Measurements from ENCODE around the gene BLOC1S3.

BLOC1S3 gene

DNA sequence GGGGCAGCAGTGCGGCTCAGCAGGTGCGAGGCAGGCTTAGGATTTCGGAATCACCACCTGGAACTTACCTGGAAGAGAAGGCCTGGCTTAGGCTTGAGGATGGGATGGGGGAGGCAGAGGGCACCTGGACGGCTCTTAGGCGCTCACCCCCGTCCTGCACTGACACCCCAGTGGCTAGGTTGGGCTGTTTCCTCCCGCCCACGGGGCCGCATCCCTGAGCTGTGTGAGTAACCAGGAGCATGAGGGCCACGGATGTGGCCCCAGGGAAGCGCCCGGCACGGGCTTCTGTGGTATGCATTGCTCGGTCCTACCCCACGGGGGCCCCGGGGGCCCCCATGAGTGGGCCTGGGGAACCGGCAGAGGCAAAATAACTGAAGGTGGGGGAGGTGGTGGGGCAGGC lies 15.4 kb upstream of the BLOC1S3 start:
- no peak overlapping the region for H3K27ac ChIP-seq (ENCODE audit: low read depth, low read length, severe bottlenecking)
- WGBS, 2 experiments (ENCODE audit: insufficient coverage in 2 of 2), result 91 to 97% methylated on average over 14 to 17 of the region's 17 CpGs
- H3K36me3 ChIP-seq (ENCODE audit: control insufficient read depth, insufficient read depth, low read length), result no peaks in the 10 kb centered on the region
- no peaks in the 10 kb centered on the region for H3K9me3 ChIP-seq (ENCODE audit: control insufficient read depth, low read length)
- peaks cover 17% of the 10 kb centered on the region for H3K4me1 ChIP-seq (ENCODE audit: control insufficient read depth, insufficient read depth, low read length, poor library complexity, severe bottlenecking)
- no peak overlapping the region for H3K4me3 ChIP-seq (ENCODE audit: extremely low read depth, insufficient read depth, low read length, poor library complexity, severe bottlenecking)

DNA sequence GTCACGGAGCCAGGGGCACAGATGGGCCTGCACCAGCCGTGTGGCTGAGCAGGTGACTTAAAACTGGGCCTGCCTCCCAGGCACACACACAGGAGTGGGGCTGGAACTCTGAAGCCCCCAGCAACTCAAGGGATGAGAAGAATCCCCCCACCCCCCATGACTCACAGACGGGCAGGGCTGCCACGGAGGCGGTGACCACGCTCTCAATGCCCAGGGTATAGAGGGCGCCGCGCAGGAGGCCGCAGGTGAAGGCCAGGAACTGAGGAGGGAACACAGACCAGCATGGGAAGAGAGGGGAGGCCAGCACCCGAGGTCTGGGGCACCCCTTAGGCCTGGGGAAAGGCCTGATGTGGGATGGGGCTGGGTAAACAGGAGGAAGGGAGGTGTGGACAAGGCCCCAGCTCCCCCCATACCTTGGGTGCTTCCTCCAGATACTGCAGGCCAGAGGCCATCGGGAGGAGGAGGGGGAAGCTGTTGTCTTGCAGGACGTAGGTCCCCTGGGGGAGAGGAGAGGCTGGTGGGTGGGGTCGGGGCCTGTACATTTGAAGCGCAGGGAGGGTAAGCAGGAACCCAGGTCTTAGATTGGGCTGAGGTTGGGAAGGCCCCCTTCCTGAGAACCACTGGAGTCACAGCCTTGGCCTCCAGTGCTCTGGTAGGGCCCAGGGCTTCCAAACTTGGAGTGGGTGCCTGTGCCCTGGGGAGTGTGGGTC lies 14.7 kb upstream of the BLOC1S3 start:
- 94 to 95% methylated on average over 8 to 13 of the region's 15 CpGs for WGBS, 2 experiments (ENCODE audit: insufficient coverage in 2 of 2)
- H3K27ac ChIP-seq (ENCODE audit: low read depth, low read length, severe bottlenecking), result no peak overlapping the region

DNA sequence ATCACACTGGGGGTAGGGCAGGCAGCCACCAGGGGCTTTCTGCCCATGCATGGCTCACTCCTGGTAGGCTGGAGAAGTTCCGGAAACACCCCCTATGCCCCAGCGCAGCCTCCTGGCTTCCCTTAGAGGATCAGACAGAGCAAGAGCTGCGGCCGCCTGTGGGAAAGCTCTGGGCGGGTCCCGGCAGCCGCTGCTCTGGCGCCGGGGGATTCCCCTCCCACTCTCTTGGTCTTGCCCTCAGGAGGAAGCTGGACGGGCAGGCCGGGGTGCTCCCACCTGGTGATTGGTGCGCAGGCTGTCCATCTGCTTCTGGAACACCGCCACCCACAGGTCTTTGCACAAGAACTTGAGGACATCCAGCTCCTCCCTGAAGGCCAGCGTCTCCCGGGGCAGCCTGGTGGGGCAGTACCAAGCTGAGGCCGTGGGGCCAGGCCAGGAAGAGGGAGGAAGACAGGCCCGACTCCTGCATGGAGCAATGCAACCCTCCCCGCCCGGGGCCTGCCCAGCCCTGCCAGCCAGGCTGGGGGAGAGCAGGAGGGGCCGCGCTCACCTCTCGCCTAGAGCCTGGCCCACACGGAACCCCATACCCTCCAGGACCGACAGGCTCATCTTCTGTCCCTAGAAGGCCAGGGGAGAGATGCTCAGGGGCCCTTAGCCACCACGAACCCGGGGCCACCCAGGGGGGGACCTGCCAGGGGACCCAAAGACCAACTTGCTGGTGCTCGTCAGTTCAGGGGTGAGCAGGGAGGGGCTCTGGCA lies 13.8 kb upstream of the BLOC1S3 start:
- H3K36me3 ChIP-seq (ENCODE audit: control insufficient read depth, insufficient read depth, low read length), result no peaks in the 10 kb centered on the region
- no peak overlapping the region for H3K27ac ChIP-seq (ENCODE audit: low read depth, low read length, severe bottlenecking)
- no peak overlapping the region for H3K4me3 ChIP-seq (ENCODE audit: extremely low read depth, insufficient read depth, low read length, poor library complexity, severe bottlenecking)
- WGBS, 2 experiments (ENCODE audit: insufficient coverage in 2 of 2), result 65 to 66% methylated on average over 22 to 24 of the region's 27 CpGs
- peaks cover 17% of the 10 kb centered on the region for H3K4me1 ChIP-seq (ENCODE audit: control insufficient read depth, insufficient read depth, low read length, poor library complexity, severe bottlenecking)
- H3K9me3 ChIP-seq (ENCODE audit: control insufficient read depth, low read length), result no peaks in the 10 kb centered on the region

More for the DNA sequence above, 14.7 kb upstream of the BLOC1S3 start:
- Histone ChIP-seq H3K9me3 (ENCODE audit: control insufficient read depth, low read length) (no peaks in the 10 kb centered on the region), H3K4me3 (ENCODE audit: extremely low read depth, insufficient read depth, low read length, poor library complexity, severe bottlenecking) (no peak overlapping the region), H3K4me1 (ENCODE audit: control insufficient read depth, insufficient read depth, low read length, poor library complexity, severe bottlenecking) (peaks cover 17% of the 10 kb centered on the region), H3K36me3 (ENCODE audit: control insufficient read depth, insufficient read depth, low read length) (no peaks in the 10 kb centered on the region)

DNA sequence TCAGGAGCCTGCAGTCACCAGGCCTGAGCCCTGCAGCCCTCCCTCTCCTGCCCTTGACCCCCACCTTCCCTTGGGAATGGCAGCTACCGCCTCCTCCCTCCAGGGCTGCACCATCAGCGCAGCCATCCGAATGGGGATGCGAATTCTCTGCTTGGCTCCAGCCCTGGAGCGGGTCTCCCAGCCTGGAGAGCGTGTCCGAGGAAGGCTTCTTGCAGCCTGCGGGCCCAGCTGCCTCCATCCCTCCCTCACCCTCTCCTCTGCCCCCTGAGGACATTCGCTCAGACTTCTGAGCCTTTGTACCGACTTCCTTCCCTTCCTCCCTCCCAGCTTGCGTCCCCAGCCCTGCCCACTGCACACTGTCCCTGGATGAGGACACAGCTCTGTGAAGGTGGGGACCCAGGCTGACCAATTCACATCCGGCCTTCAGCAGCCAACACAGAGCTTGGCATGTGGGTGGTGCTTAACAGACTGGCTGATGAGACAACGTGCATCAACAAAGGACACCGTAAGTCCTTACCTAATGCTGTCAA lies 11.8 kb upstream of the BLOC1S3 start:
- H3K4me1 ChIP-seq (ENCODE audit: control insufficient read depth, insufficient read depth, low read length, poor library complexity, severe bottlenecking), result peaks cover 27% of the 10 kb centered on the region
- H3K9me3 ChIP-seq (ENCODE audit: control insufficient read depth, low read length), result no peaks in the 10 kb centered on the region
- H3K4me3 ChIP-seq (ENCODE audit: extremely low read depth, insufficient read depth, low read length, poor library complexity, severe bottlenecking), result no peak overlapping the region
- no peak overlapping the region for H3K27ac ChIP-seq (ENCODE audit: low read depth, low read length, severe bottlenecking)
- WGBS, 2 experiments (ENCODE audit: insufficient coverage in 2 of 2), result 57 to 60% methylated on average over 12 to 14 of the region's 14 CpGs
- no peaks in the 10 kb centered on the region for H3K36me3 ChIP-seq (ENCODE audit: control insufficient read depth, insufficient read depth, low read length)

DNA sequence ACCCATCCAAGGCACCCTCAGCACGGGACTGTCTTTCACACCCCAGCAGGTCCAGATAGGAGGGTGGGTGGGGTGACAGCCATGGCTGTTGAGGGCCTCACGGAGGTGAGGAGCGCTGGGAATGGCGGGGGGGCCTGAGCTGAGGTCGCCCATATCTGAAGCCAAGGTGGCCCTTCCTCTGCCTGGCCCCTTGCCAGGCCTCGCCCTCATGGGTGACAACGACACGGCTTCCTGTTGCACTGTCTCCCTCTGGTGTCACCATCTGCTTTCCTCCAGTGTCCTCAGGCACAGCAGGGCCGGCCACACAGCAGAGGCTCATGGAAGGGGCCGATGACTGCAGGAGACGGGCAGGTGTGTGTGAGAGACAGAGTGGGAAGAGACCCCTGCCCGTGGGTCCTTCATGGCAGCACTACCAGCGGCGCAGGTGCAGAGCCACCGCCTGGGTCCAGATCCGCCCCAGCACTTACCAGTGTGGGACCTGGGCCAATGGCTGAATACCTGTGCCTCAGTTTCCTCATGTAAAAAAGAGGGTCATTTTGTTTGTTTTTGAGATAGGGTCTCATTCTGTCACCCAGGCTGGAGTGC lies 9.7 kb upstream of the BLOC1S3 start:
- WGBS, 2 experiments (ENCODE audit: insufficient coverage in 2 of 2), result 94 to 97% methylated on average over 11 to 15 of the region's 16 CpGs
- Histone ChIP-seq H3K4me3 (ENCODE audit: extremely low read depth, insufficient read depth, low read length, poor library complexity, severe bottlenecking) (no peak overlapping the region), H3K4me1 (ENCODE audit: control insufficient read depth, insufficient read depth, low read length, poor library complexity, severe bottlenecking) (peaks cover 24% of the 10 kb centered on the region), H3K27ac (ENCODE audit: low read depth, low read length, severe bottlenecking) (no peak overlapping the region), H3K36me3 (ENCODE audit: control insufficient read depth, insufficient read depth, low read length) (no peaks in the 10 kb centered on the region), H3K9me3 (ENCODE audit: control insufficient read depth, low read length) (no peaks in the 10 kb centered on the region)

DNA sequence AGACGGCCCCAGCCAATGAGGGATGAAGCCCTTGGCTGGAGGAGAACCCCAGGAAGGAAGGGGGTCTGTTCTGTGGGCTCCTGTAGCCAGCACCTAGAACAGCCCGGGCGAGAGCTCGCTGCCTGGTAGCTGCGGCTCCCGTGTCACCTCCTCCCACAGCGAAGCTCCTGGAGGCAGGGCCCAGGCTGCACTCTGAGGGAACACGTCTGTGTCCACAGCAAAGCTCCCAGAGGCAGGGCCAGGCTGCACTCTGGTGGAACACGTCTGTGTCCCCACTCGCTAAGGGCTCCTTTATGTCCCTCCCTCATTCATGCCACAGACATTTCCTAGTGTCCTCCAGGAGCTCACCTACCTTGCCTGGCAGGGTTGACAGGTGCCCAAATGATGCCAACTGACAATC lies 9.0 kb upstream of the BLOC1S3 start:
- WGBS, 2 experiments (ENCODE audit: insufficient coverage in 2 of 2), result 82 to 87% methylated on average over 8 of the region's 10 CpGs
- Histone ChIP-seq H3K27ac (ENCODE audit: low read depth, low read length, severe bottlenecking) (no peak overlapping the region), H3K4me3 (ENCODE audit: extremely low read depth, insufficient read depth, low read length, poor library complexity, severe bottlenecking) (no peak overlapping the region)

DNA sequence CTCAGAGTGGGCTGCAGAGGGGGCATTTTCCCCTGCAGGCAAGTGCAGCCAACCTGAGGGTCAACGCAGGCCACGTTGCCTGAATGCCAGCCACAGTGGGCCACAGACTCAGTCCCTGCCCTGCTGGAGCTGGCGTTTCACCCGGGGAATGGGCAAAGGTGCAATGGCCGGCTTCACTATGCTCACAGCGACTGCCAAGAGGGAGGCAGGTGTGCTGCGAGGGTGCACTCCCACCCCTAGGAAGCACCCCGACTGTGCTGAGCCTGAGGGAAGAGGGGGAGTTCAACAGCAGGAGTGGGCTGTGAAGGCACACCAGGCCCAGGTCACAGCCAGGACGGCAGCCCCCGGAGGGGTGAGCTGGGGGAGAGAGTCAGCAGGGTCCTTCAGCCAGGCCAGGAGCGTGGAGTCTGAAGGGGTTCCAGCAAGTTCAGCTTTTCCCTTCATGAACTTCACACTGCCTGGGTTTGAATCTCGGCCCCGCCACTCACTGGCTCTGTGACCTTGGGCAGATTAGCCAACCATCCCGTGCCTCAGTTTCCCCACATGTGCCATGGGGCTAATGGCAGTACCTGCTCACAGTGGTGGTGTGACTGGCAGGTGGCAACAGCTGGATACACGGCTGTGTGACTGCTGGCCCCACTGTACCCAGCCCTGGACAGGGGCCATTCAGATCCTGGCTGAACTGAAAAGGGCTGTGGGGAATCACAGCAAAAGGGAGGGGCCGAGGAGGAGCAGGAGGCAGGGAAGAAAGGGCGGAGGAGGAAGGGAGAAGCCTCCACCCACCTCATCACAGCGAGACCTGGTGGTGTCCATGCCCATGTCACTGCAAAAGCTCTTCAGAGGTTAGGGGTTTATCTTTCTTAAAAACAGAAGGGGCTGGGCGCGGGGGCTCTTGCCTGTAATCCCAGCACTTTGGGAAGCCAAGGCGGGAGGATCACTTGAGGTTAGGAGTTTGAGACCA lies 8.2 kb upstream of the BLOC1S3 start:
- 90 to 95% methylated on average over 18 to 19 of the region's 21 CpGs for WGBS, 2 experiments (ENCODE audit: insufficient coverage in 2 of 2)
- peak overlapping the region; percentile 86 for H3K27ac ChIP-seq (ENCODE audit: low read depth, low read length, severe bottlenecking)
- H3K36me3 ChIP-seq (ENCODE audit: control insufficient read depth, insufficient read depth, low read length), result no peaks in the 10 kb centered on the region
- H3K4me3 ChIP-seq (ENCODE audit: extremely low read depth, insufficient read depth, low read length, poor library complexity, severe bottlenecking), result no peak overlapping the region
- H3K4me1 ChIP-seq (ENCODE audit: control insufficient read depth, insufficient read depth, low read length, poor library complexity, severe bottlenecking), result peaks cover 15% of the 10 kb centered on the region
- no peaks in the 10 kb centered on the region for H3K9me3 ChIP-seq (ENCODE audit: control insufficient read depth, low read length)

More for the DNA sequence above, 9.0 kb upstream of the BLOC1S3 start:
- Histone ChIP-seq H3K36me3 (ENCODE audit: control insufficient read depth, insufficient read depth, low read length) (no peaks in the 10 kb centered on the region), H3K9me3 (ENCODE audit: control insufficient read depth, low read length) (no peaks in the 10 kb centered on the region), H3K4me1 (ENCODE audit: control insufficient read depth, insufficient read depth, low read length, poor library complexity, severe bottlenecking) (peaks cover 19% of the 10 kb centered on the region)

DNA sequence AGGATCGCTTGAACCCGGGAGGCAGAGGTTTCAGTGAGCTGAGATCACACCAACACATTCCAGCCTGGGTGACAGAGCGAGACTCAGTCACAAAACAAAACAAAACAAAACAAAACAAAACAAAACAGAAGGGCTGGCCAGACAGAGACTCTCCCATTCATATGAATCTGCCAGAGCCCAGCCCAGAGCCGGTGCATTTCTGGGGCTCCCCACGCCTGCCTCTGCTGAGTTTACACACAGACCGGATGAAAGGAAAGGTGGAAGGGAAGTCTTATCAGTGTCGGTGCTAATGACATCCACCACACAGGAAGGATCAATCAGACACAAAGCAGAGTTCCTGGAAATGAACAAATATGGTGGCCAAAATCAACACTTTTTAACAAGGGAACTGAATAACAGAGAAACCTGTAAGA lies 7.4 kb upstream of the BLOC1S3 start:
- Histone ChIP-seq H3K4me1 (ENCODE audit: control insufficient read depth, insufficient read depth, low read length, poor library complexity, severe bottlenecking) (peaks cover 15% of the 10 kb centered on the region), H3K36me3 (ENCODE audit: control insufficient read depth, insufficient read depth, low read length) (no peaks in the 10 kb centered on the region), H3K4me3 (ENCODE audit: extremely low read depth, insufficient read depth, low read length, poor library complexity, severe bottlenecking) (no peak overlapping the region), H3K9me3 (ENCODE audit: control insufficient read depth, low read length) (no peaks in the 10 kb centered on the region), H3K27ac (ENCODE audit: low read depth, low read length, severe bottlenecking) (peak overlapping the region; percentile 86)
- WGBS, 2 experiments (ENCODE audit: insufficient coverage in 2 of 2), result 62 to 64% methylated on average over 3 to 5 of the region's 7 CpGs

DNA sequence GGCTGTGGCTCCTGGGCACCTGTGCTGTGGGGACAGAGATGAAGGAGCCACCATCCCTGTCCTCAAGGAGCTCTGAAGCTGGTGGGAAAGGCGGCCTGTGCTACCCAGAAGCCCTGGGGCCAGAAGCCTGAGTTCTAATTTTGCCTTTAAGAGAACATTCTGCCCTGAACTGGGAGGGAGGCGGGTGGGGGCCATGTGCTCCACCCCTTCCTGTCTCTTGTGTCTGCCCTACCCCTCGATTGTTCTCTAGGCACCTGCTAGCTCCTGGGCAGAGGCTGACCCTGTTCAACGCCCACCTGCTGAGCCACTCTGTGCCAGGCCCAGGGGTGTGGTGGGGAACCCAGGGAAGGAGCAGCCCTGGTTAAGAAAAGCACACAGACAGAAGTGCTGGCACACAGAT lies 6.4 kb upstream of the BLOC1S3 start:
- H3K4me3 ChIP-seq (ENCODE audit: extremely low read depth, insufficient read depth, low read length, poor library complexity, severe bottlenecking), result no peak overlapping the region
- no peaks in the 10 kb centered on the region for H3K36me3 ChIP-seq (ENCODE audit: control insufficient read depth, insufficient read depth, low read length)
- peaks cover 13% of the 10 kb centered on the region for H3K4me1 ChIP-seq (ENCODE audit: control insufficient read depth, insufficient read depth, low read length, poor library complexity, severe bottlenecking)
- no peaks in the 10 kb centered on the region for H3K9me3 ChIP-seq (ENCODE audit: control insufficient read depth, low read length)
- WGBS, 2 experiments (ENCODE audit: insufficient coverage in 2 of 2), result 82 to 83% methylated on average over 1 to 3 of the region's 4 CpGs
- H3K27ac ChIP-seq (ENCODE audit: low read depth, low read length, severe bottlenecking), result no peak overlapping the region

DNA sequence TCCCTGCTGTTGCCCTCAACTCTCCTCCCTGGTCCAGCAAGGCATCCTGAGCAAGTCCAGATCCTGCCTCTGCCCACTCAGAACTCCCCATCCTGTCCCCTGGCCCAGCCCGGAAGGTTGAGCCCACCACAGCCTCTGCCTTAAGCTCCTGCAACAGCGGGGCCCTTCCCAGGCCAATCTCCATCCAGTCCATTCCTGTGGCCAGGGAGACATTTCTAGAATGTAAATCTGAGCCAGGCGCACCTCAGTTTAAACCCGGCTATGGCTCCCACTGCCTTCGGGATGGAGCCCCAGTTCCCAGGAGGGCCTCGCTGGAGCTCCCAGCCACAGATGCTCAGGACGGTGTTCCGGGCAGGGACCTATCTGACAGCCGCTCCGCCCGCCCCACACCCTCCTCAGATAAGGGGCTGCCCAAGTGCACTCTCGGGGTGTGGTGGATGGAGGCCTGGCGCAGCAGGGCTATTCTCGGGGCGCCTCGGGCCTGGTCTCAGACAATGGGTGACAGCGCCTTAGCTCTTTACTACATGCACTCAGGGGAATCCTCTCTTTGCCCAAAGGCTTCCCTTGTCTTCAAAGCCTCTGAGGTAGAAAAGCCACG lies 5.9 kb upstream of the BLOC1S3 start:
- H3K4me3 ChIP-seq (ENCODE audit: extremely low read depth, insufficient read depth, low read length, poor library complexity, severe bottlenecking), result no peak overlapping the region
- no peaks in the 10 kb centered on the region for H3K9me3 ChIP-seq (ENCODE audit: control insufficient read depth, low read length)
- 90 to 91% methylated on average over 10 to 12 of the region's 18 CpGs for WGBS, 2 experiments (ENCODE audit: insufficient coverage in 2 of 2)
- peaks cover 13% of the 10 kb centered on the region for H3K4me1 ChIP-seq (ENCODE audit: control insufficient read depth, insufficient read depth, low read length, poor library complexity, severe bottlenecking)
- H3K36me3 ChIP-seq (ENCODE audit: control insufficient read depth, insufficient read depth, low read length), result no peaks in the 10 kb centered on the region
- no peak overlapping the region for H3K27ac ChIP-seq (ENCODE audit: low read depth, low read length, severe bottlenecking)
